OCI-LY1 (cell line): ENCODE results near the gene HLA-DMB.

Experiments used
- H2AFZ ChIP-seq: fragments of 200-600 bp; sonication (generic), shearing (Covaris generic); 2 replicates; pipeline ENCODE4 v1.6.0; 2014; ENCODE audit warnings: antibody characterized with exemption, mild to moderate bottlenecking, low read length
- H3F3A ChIP-seq: fragments of 200-600 bp; sonication (generic), shearing (Covaris generic); 2 replicates; pipeline ENCODE4 v1.6.0; 2014; ENCODE audit warnings: mild to moderate bottlenecking, antibody characterized with exemption, low read length, moderate library complexity; ENCODE audit not compliant: insufficient read depth
- H3K27ac ChIP-seq: fragments of 200-600 bp; sonication (generic); 2 replicates; pipeline ENCODE4 v1.5.1; 2014; ENCODE audit warnings: low read length, mixed run types, mild to moderate bottlenecking, low read depth; ENCODE audit not compliant: poor library complexity, severe bottlenecking
- H3K27me3 ChIP-seq: fragments of 200-600 bp; sonication (generic); 2 replicates; pipeline ENCODE4 v1.6.0; 2014; ENCODE audit warnings: antibody characterized with exemption, mild to moderate bottlenecking, low read length, moderate library complexity; ENCODE audit not compliant: insufficient read depth
- H3K36me3 ChIP-seq: fragments of 200-600 bp; sonication (generic); 2 replicates; pipeline ENCODE4 v1.6.1; 2014; ENCODE audit warnings: mild to moderate bottlenecking, antibody characterized with exemption, low read length, moderate library complexity, mixed read lengths; ENCODE audit not compliant: insufficient read depth
- H3K4me1 ChIP-seq: fragments of 200-600 bp; sonication (generic); 2 replicates; pipeline ENCODE4 v1.5.1; 2014; ENCODE audit warnings: mild to moderate bottlenecking, low read length, moderate library complexity; ENCODE audit not compliant: insufficient read depth, severe bottlenecking
- H3K4me2 ChIP-seq: fragments of 200-600 bp; sonication (generic), shearing (Covaris generic); 2 replicates; pipeline ENCODE4 v1.6.1; 2014; ENCODE audit warnings: low read length
- H3K4me3 ChIP-seq: fragments of 200-600 bp; sonication (generic); 2 replicates; pipeline ENCODE4 v1.5.1; 2014; ENCODE audit warnings: low read length, low read depth, mild to moderate bottlenecking, mixed read lengths; ENCODE audit not compliant: poor library complexity, severe bottlenecking
- H3K79me2 ChIP-seq: fragments of 200-600 bp; shearing (Covaris generic); 2 replicates; pipeline ENCODE4 v1.6.1; 2016; ENCODE audit warnings: mixed run types, low read length, mixed read lengths; ENCODE audit not compliant: insufficient read depth
- H3K9ac ChIP-seq: fragments of 200-600 bp; sonication (generic), shearing (Covaris generic); 2 replicates; pipeline ENCODE4 v1.6.1; 2014; ENCODE audit warnings: mild to moderate bottlenecking, low read length, mixed read lengths
- H3K9me2 ChIP-seq: fragments of 200-600 bp; sonication (generic), shearing (Covaris generic); 2 replicates; pipeline ENCODE4 v1.6.1; 2014; ENCODE audit warnings: low read depth, mild to moderate bottlenecking, low read length, mixed read lengths
- H3K9me3 ChIP-seq: fragments of 200-600 bp; shearing (Covaris generic); 2 replicates; pipeline ENCODE4 v1.6.1; 2014; ENCODE audit warnings: low read length, mixed read lengths
- H4K20me1 ChIP-seq: fragments of 200-600 bp; sonication (generic), shearing (Covaris generic); 2 replicates; pipeline ENCODE4 v1.6.0; 2016; ENCODE audit warnings: mild to moderate bottlenecking, low read length; ENCODE audit not compliant: insufficient read depth
- CTCF ChIP-seq: fragments of 200-600 bp; sonication (generic), shearing (Covaris generic); IDR thresholded peaks from 2 replicates; pipeline ENCODE4 v1.5.1; 2017; ENCODE audit warnings: mild to moderate bottlenecking, antibody characterized with exemption, low read length, moderate library complexity, mixed read lengths
- EZH2 ChIP-seq: fragments of 200-600 bp; sonication (generic), shearing (Covaris generic); IDR thresholded peaks from 2 replicates; pipeline ENCODE4 v1.8.0; 2017; ENCODE audit warnings: borderline replicate concordance, mixed run types, mild to moderate bottlenecking, antibody characterized with exemption, low read length, moderate library complexity, mixed read lengths

Gene HLA-DMB

DNA sequence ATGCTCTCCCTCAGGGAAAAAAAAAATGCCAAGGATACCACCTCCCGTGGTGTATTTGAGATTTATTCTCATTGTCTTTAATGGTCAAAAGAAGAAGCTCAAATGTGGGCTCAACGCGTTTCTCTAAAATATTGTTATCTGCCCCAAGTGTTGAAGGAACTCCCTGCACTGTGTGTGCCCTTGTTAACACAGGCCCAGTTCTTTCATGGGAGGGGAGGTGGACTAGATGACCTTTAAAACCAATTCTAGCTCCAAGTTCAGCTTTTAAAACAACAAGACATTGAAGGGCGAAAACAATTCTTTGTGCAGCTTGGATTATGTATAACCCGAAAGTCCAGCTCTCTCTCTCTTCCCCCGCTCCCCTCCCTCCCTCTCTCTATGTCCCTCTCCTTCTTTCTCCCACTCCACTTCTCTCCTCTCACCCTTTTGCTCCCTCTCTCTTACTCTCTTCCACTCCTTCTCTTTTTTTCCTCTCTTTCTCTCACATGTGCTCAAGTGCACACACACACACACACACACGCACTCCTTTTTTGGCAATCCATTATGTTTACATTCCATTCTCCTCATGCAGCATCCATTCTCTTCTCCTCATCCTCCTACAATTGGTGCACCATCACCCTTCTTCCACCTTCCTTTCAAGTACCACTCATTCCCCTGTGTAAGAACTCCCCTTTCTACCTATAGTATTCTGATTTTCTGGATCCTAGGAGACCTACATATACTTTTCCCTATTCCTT lies 8.5 kb downstream of the HLA-DMB start:
- Histone ChIP-seq H4K20me1 (no peaks in the 10 kb centered on the region), H3K9me3 (no peaks in the 10 kb centered on the region), H3F3A (no peaks in the 10 kb centered on the region), H3K9ac (no peak overlapping the region), H3K9me2 (no peaks in the 10 kb centered on the region), H3K4me3 (no peak overlapping the region), H3K79me2 (no peaks in the 10 kb centered on the region), H2AFZ (no peak overlapping the region), H3K4me1 (peaks cover 19% of the 10 kb centered on the region), H3K36me3 (no peaks in the 10 kb centered on the region), H3K27me3 (no peaks in the 10 kb centered on the region), H3K4me2 (no peak overlapping the region), H3K27ac (no peak overlapping the region)
- TF ChIP-seq EZH2 (no peak), CTCF (no peak)

GRCh38 chr6:32931211-32931610 lies 9.6 kb downstream of the HLA-DMB start:
- Histone ChIP-seq H3K36me3 (no peaks in the 10 kb centered on the region), H3K27me3 (no peaks in the 10 kb centered on the region), H3K79me2 (no peaks in the 10 kb centered on the region), H3K27ac (no peak overlapping the region), H4K20me1 (no peaks in the 10 kb centered on the region), H2AFZ (no peak overlapping the region), H3K4me3 (no peak overlapping the region), H3F3A (no peaks in the 10 kb centered on the region), H3K4me1 (peaks cover 9% of the 10 kb centered on the region), H3K4me2 (no peak overlapping the region), H3K9me3 (no peaks in the 10 kb centered on the region), H3K9me2 (no peaks in the 10 kb centered on the region), H3K9ac (no peak overlapping the region)
- TF ChIP-seq EZH2: no peak
- no peak for TF ChIP-seq CTCF

DNA sequence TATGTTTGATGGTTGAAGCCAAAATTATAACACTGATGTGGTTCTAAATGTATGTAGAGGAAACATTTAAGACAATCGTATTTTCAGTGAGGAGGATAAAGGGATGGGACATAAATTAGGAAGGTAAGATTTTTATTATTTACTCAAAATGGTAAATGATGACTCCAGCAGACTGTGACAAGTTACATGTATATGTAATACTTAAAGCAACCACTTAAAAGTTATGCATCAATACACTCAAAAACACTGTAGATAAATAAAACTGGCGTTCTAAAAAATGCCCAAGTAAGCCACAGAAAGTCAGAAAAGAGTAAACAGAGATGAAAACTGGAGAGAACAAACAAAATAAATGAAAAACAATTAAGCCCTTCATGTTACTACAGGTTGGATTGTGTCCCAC lies 18.7 kb downstream of the HLA-DMB start:
- TF ChIP-seq CTCF: no peak
- Histone ChIP-seq H3K9me2 (no peaks in the 10 kb centered on the region), H3K27me3 (no peaks in the 10 kb centered on the region), H3K4me3 (no peak overlapping the region), H3K4me2 (no peak overlapping the region), H4K20me1 (no peaks in the 10 kb centered on the region), H3F3A (no peaks in the 10 kb centered on the region), H3K27ac (no peak overlapping the region), H3K9me3 (no peaks in the 10 kb centered on the region), H2AFZ (no peak overlapping the region), H3K79me2 (no peaks in the 10 kb centered on the region), H3K36me3 (no peaks in the 10 kb centered on the region), H3K4me1 (peaks cover 23% of the 10 kb centered on the region), H3K9ac (no peak overlapping the region)
